B cell (primary cell): ENCODE data around the gene BICDL1. TPM values are rescaled to one million over a fixed set of nuclear protein-coding genes. Genes with fewer than 3 reads are reported as not detected.

Source experiments
- ATAC-seq: fragments of 200-7000 bp; cut with Tn5 transposase; one replicate; pipeline ENCODE4 v1.10.0; 2021; ENCODE audit warnings: low read depth, mild to moderate bottlenecking, moderate number of reproducible peaks, moderate library complexity
- CTCF ChIA-PET: fragments of 350-600 bp; sonication (Branson Sonifier 250); formaldehyde crosslinking; loops from one replicate; lab custom pipeline; 2021; ENCODE audit warnings: antibody characterized with exemption, inconsistent platforms; lab: Charles Lee
- POLR2A ChIA-PET: fragments of 350-600 bp; sonication (Branson Sonifier 250); formaldehyde crosslinking; loops from one replicate; lab custom pipeline; 2021; ENCODE audit warnings: antibody characterized with exemption; lab: Charles Lee
- DNase-seq: peaks from one replicate; pipeline ENCODE4 v3.0.0; 2013
- H2AFZ ChIP-seq: 2 replicates; pipeline ENCODE4 v1.6.1; 2012; ENCODE audit warnings: mild to moderate bottlenecking, low read depth, low read length; ENCODE audit not compliant: insufficient read depth, poor library complexity, severe bottlenecking
- H3K27ac ChIP-seq, 2 donors: 1 replicate in 1 of 2; 2 replicates in 1 of 2; pipeline ENCODE4 v1.5.1; 2012 to 2013; ENCODE audit warnings: low read length in 2 of 2, mild to moderate bottlenecking in 2 of 2, moderate library complexity in 1 of 2
- H3K27me3 ChIP-seq, 4 experiments: fragments of 200-600 bp in 1 of 4; sonication (generic) in 1 of 4; replicated peaks in 1 of 4; 1 replicate in 2 of 4; 2 replicates in 2 of 4; pipeline versions ENCODE4 v1.6.1 to v1.7.0; 2013 to 2016; ENCODE audit warnings: low read length in 3 of 4, mild to moderate bottlenecking in 2 of 4, mixed read lengths in 1 of 4, moderate library complexity in 1 of 4; ENCODE audit not compliant: insufficient read depth in 4 of 4, control insufficient read depth in 3 of 4; ENCODE audit errors: control extremely low read depth in 1 of 4
- H3K36me3 ChIP-seq, 2 experiments: replicated peaks in 1 of 2; 1 replicate in 1 of 2; 2 replicates in 1 of 2; pipeline versions ENCODE4 v1.6.1 to v1.7.1; 2013; ENCODE audit warnings: low read length in 1 of 2; ENCODE audit not compliant: insufficient read depth in 2 of 2, control insufficient read depth in 1 of 2; ENCODE audit errors: control extremely low read depth in 1 of 2, extremely low read depth in 1 of 2
- H3K4me1 ChIP-seq, 2 donors: fragments of 200-600 bp in 1 of 2; sonication (generic) in 1 of 2; 1 replicate in 1 of 2; 2 replicates in 1 of 2; pipeline versions ENCODE4 v1.5.1 to v1.6.1; 2013 to 2017; ENCODE audit warnings: low read length in 2 of 2; ENCODE audit not compliant: control insufficient read depth in 2 of 2, insufficient read depth in 2 of 2
- H3K4me2 ChIP-seq: replicated peaks from 2 replicates; pipeline ENCODE3; 2012; ENCODE audit warnings: mild to moderate bottlenecking, low read depth, low read length; ENCODE audit not compliant: poor library complexity, severe bottlenecking
- H3K4me3 ChIP-seq, 5 experiments: fragments of 200-600 bp in 1 of 5; sonication (generic) in 1 of 5; 1 replicate in 3 of 5; 2 replicates in 2 of 5; pipeline versions ENCODE4 v1.5.1 to v1.7.0; 2011 to 2016; ENCODE audit warnings: low read length in 4 of 5, mild to moderate bottlenecking in 4 of 5, low read depth in 2 of 5, control low read depth in 1 of 5, moderate library complexity in 1 of 5; ENCODE audit not compliant: insufficient read depth in 1 of 5; ENCODE audit errors: control extremely low read depth in 1 of 5, extremely low read depth in 1 of 5
- H3K79me2 ChIP-seq: fragments of 200-600 bp; sonication (generic); one replicate; pipeline ENCODE4 v1.6.0; 2016; ENCODE audit warnings: low read length; ENCODE audit not compliant: control insufficient read depth, insufficient read depth
- H3K9ac ChIP-seq: fragments of 200-600 bp; sonication (generic); 2 replicates; pipeline ENCODE4 v1.6.1; 2017; ENCODE audit warnings: mild to moderate bottlenecking, low read length, moderate library complexity
- H3K9me3 ChIP-seq, 3 donors: one replicate each; pipeline versions ENCODE4 v1.6.1 to v1.7.1; 2013; ENCODE audit warnings: low read length in 2 of 3; ENCODE audit not compliant: control insufficient read depth in 2 of 3, insufficient read depth in 1 of 3; ENCODE audit errors: control extremely low read depth in 1 of 3
- H4K20me1 ChIP-seq: 2 replicates; pipeline ENCODE4 v1.6.0; 2012; ENCODE audit warnings: mild to moderate bottlenecking, low read length; ENCODE audit not compliant: insufficient read depth, control insufficient read depth, poor library complexity, severe bottlenecking
- H3K27ac Mint-ChIP-seq: one replicate; pipeline ENCODE4 v1.8.0; 2021; ENCODE audit warnings: mixed read lengths
- H3K27me3 Mint-ChIP-seq: one replicate; pipeline ENCODE4 v1.8.0; 2021; ENCODE audit warnings: mixed read lengths
- H3K4me1 Mint-ChIP-seq: one replicate; pipeline ENCODE4 v1.8.0; 2021; ENCODE audit warnings: mixed read lengths
- H3K4me3 Mint-ChIP-seq: one replicate; pipeline ENCODE4 v1.8.0; 2021; ENCODE audit warnings: mixed read lengths
- H3K9me3 Mint-ChIP-seq: one replicate; pipeline ENCODE4 v1.8.0; 2022; ENCODE audit warnings: mixed read lengths; ENCODE audit not compliant: insufficient read depth
- CTCF ChIP-seq: fragments of 200-600 bp; IDR thresholded peaks from one replicate; pipeline ENCODE4 v1.8.0; 2022; ENCODE audit warnings: antibody characterized with exemption, mild to moderate bottlenecking
- EZH2 ChIP-seq: IDR thresholded peaks from 2 replicates; pipeline ENCODE4 v1.6.1; 2012; ENCODE audit warnings: borderline replicate concordance, low read depth, mild to moderate bottlenecking, moderate library complexity, low read length; ENCODE audit not compliant: insufficient read depth, poor library complexity, severe bottlenecking
- WGBS: methylation state at CpG from one replicate; pipeline ENCODE4 v1.1.5; 2013; ENCODE audit warnings: missing lambda C conversion rate; ENCODE audit not compliant: insufficient coverage; 5-methylcytosine and 5-hydroxymethylcytosine counted together
- intact Hi-C: fragments of 100-400 bp; cut with micrococcal nuclease; formaldehyde crosslinking; loops from one replicate; pipeline ENCODE4 v1.10.0; 2022
- polyA plus RNA-seq: library from polyadenylated mRNA; depleted of rRNA; stranded (reverse); fragments of >200 nt; gene quantifications from 2 replicates; pipeline ENCODE4 v1.2.3, GENCODE V29; 2012
- total RNA-seq, 2 donors: library from RNA; stranded (reverse); fragments of 120-200 nt in 1 of 2; gene quantifications; 1 replicate in 1 of 2; 2 replicates in 1 of 2; pipeline versions ENCODE4 v1.2.3 to v1.2.4, GENCODE V29; 2013 to 2022

Gene BICDL1
- total and polyA plus RNA-seq, 2 donors (not counting 1 experiment from before 2014, with no cell fraction given), result 15.6 to 41.5 TPM

GRCh38 chr12:119957135-119957534, 31.9 kb upstream of the BICDL1 start:
- no peaks in the 10 kb centered on the region for H4K20me1 ChIP-seq
- no peaks in the 10 kb centered on the region for H3K36me3 ChIP-seq
- H2AFZ ChIP-seq, result no peak overlapping the region
- H3K4me3 Mint-ChIP-seq, result no peak overlapping the region
- H3K27me3 Mint-ChIP-seq, result peaks cover 3% of the 10 kb centered on the region
- H3K9me3 ChIP-seq, result peaks cover 1 to 21% (median 17%) of the 10 kb centered on the region in 3 donors
- intact Hi-C loops, result no loop called here
- no peak overlapping the region for H3K27ac Mint-ChIP-seq
- WGBS, result no CpG with 5 or more reads among the region's 1 CpG
- no peak for ATAC-seq
- DNase-seq, result no peak
- no peak for TF ChIP-seq CTCF
- no peak for TF ChIP-seq EZH2
- no peaks in the 10 kb centered on the region for H3K4me1 ChIP-seq
- H3K4me3 ChIP-seq, result no peak overlapping the region
- no peaks in the 10 kb centered on the region for H3K27me3 ChIP-seq
- peaks cover 22% of the 10 kb centered on the region for H3K9me3 Mint-ChIP-seq
- ChIA-PET POLR2A (no interaction called here), CTCF (no interaction called here)
- no peak overlapping the region for H3K4me2 ChIP-seq
- no peak overlapping the region for H3K9ac ChIP-seq
- no peak overlapping the region for H3K27ac ChIP-seq
- no peaks in the 10 kb centered on the region for H3K4me1 Mint-ChIP-seq
- no peaks in the 10 kb centered on the region for H3K79me2 ChIP-seq

- Histone ChIP-seq H3K4me1 (no peaks in the 10 kb centered on the region), H3K36me3 (no peaks in the 10 kb centered on the region), H3K4me3 (no peak overlapping the region), H3K4me2 (no peak overlapping the region), H3K27me3 (no peaks in the 10 kb centered on the region), H4K20me1 (no peaks in the 10 kb centered on the region), H3K79me2 (no peaks in the 10 kb centered on the region), H3K27ac (no peak overlapping the region), H3K9ac (no peak overlapping the region), H2AFZ (no peak overlapping the region), H3K9me3 (peaks cover 1 to 21% (median 17%) of the 10 kb centered on the region in 3 donors)
- Mint-ChIP-seq H3K4me3 (no peak overlapping the region), H3K4me1 (no peaks in the 10 kb centered on the region), H3K9me3 (peaks cover 22% of the 10 kb centered on the region), H3K27me3 (peaks cover 3% of the 10 kb centered on the region), H3K27ac (no peak overlapping the region)
- DNase-seq, result no peak
- POLR2A ChIA-PET, result no interaction called here
- WGBS, result no CpG with 5 or more reads among the region's 2 CpGs
- CTCF ChIA-PET, result no interaction called here
- intact Hi-C loops, result no loop called here
- TF ChIP-seq CTCF (no peak), EZH2 (no peak)
- no peak for ATAC-seq
These were observed 29.6 kb upstream of the BICDL1 start for GRCh38 chr12:119959435-119959834.
